ENCODE results near the gene PHF21A. TPM values are rescaled to one million over a fixed set of nuclear protein-coding genes. Genes with fewer than 3 reads are reported as not detected.
A peak's percentile ranks its signal among the peaks of the same experiment; 100 is the strongest.

PHF21A gene
- total RNA-seq, 1 experiment from 2014 or later: 29.4 TPM

- Mint-ChIP-seq H3K27ac (peak overlapping the region; percentile 94), H3K36me3 (peaks cover 10% of the 10 kb centered on the region; the same call in 1 of the 2 replicates), H3K27me3 (ENCODE audit: low read depth) (no peaks in the 10 kb centered on the region), H3K9me3 (peaks cover 6% of the 10 kb centered on the region; the same call in 1 of the 2 replicates), H3K4me3 (no peak overlapping the region), H3K4me1 (peaks cover 67% of the 10 kb centered on the region)
- CTCF ChIA-PET: interaction anchor here (1.3 to 1.5 kb wide), 3 partner anchors 16 to 85 kb away, joined by 3 to 4 read pairs (median 3); no protein-coding TSS in a partner anchor
- POLR2A ChIA-PET: no interaction called here
- TF ChIP-seq CREM (CRISPR knock-in tag; IDR thresholded peaks at IDR 0.05): no peak
- no peak for TF ChIP-seq NFATC4 (CRISPR knock-in tag; IDR thresholded peaks at IDR 0.05)
- no peak for TF ChIP-seq IRF2 (CRISPR knock-in tag; IDR thresholded peaks at IDR 0.05; ENCODE audit: borderline replicate concordance, low read depth)
- no peak for TF ChIP-seq TEAD4 (CRISPR knock-in tag; IDR thresholded peaks at IDR 0.05)
- no peak for TF ChIP-seq MAX (CRISPR knock-in tag; IDR thresholded peaks at IDR 0.05)
- TF ChIP-seq EMX1 (CRISPR knock-in tag; IDR thresholded peaks at IDR 0.05): no peak
- TF ChIP-seq, protein P1, sequence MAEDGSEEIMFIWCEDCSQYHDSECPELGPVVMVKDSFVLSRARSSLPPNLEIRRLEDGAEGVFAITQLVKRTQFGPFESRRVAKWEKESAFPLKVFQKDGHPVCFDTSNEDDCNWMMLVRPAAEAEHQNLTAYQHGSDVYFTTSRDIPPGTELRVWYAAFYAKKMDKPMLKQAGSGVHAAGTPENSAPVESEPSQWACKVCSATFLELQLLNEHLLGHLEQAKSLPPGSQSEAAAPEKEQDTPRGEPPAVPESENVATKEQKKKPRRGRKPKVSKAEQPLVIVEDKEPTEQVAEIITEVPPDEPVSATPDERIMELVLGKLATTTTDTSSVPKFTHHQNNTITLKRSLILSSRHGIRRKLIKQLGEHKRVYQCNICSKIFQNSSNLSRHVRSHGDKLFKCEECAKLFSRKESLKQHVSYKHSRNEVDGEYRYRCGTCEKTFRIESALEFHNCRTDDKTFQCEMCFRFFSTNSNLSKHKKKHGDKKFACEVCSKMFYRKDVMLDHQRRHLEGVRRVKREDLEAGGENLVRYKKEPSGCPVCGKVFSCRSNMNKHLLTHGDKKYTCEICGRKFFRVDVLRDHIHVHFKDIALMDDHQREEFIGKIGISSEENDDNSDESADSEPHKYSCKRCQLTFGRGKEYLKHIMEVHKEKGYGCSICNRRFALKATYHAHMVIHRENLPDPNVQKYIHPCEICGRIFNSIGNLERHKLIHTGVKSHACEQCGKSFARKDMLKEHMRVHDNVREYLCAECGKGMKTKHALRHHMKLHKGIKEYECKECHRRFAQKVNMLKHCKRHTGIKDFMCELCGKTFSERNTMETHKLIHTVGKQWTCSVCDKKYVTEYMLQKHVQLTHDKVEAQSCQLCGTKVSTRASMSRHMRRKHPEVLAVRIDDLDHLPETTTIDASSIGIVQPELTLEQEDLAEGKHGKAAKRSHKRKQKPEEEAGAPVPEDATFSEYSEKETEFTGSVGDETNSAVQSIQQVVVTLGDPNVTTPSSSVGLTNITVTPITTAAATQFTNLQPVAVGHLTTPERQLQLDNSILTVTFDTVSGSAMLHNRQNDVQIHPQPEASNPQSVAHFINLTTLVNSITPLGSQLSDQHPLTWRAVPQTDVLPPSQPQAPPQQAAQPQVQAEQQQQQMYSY (CRISPR knock-in tag; IDR thresholded peaks at IDR 0.05): no peak
- TF ChIP-seq, protein P2, sequence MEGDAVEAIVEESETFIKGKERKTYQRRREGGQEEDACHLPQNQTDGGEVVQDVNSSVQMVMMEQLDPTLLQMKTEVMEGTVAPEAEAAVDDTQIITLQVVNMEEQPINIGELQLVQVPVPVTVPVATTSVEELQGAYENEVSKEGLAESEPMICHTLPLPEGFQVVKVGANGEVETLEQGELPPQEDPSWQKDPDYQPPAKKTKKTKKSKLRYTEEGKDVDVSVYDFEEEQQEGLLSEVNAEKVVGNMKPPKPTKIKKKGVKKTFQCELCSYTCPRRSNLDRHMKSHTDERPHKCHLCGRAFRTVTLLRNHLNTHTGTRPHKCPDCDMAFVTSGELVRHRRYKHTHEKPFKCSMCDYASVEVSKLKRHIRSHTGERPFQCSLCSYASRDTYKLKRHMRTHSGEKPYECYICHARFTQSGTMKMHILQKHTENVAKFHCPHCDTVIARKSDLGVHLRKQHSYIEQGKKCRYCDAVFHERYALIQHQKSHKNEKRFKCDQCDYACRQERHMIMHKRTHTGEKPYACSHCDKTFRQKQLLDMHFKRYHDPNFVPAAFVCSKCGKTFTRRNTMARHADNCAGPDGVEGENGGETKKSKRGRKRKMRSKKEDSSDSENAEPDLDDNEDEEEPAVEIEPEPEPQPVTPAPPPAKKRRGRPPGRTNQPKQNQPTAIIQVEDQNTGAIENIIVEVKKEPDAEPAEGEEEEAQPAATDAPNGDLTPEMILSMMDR (IDR thresholded peaks at IDR 0.05): no peak
- TF ChIP-seq SP1 (CRISPR knock-in tag; conservative IDR thresholded peaks at IDR 0.05): no peak
- ATAC-seq (peak; percentile 87), DNase-seq (ENCODE audit: low spot score) (no peak)
These were observed 71.2 kb downstream of the PHF21A start for GRCh38 chr11:46050003-46050461.

GRCh38 chr11:46049325-46049897 lies 71.8 kb downstream of the PHF21A start:
- Mint-ChIP-seq H3K4me1 (peaks cover 61% of the 10 kb centered on the region), H3K4me3 (no peak overlapping the region), H3K9me3 (peaks cover 6% of the 10 kb centered on the region; the same call in 1 of the 2 replicates), H3K27me3 (ENCODE audit: low read depth) (no peaks in the 10 kb centered on the region), H3K27ac (peak overlapping the region; percentile 75), H3K36me3 (peaks cover 10% of the 10 kb centered on the region; the same call in 1 of the 2 replicates)
- CTCF ChIA-PET: interaction anchor here (1.1 to 1.4 kb wide), 3 partner anchors 26 to 84 kb away, joined by 3 read pairs; no protein-coding TSS in a partner anchor
- POLR2A ChIA-PET: no interaction called here
- peak; percentile 38; the same call in 1 of the 2 replicates for ATAC-seq
- DNase-seq (ENCODE audit: low spot score): no peak
- no peak for TF ChIP-seq ZNF219 (CRISPR knock-in tag; IDR thresholded peaks at IDR 0.05; ENCODE audit: borderline replicate concordance)
- TF ChIP-seq, protein P2 (IDR thresholded peaks at IDR 0.05): no peak
- TF ChIP-seq ZNF138 (CRISPR knock-in tag; conservative IDR thresholded peaks at IDR 0.05): no peak
- TF ChIP-seq JUN (CRISPR knock-in tag; IDR thresholded peaks at IDR 0.05): no peak
- no peak for TF ChIP-seq SMAD4 (CRISPR knock-in tag; IDR thresholded peaks at IDR 0.05)
- no peak for TF ChIP-seq HMGXB4 (CRISPR knock-in tag; IDR thresholded peaks at IDR 0.05)
- TF ChIP-seq ZNF532 (CRISPR knock-in tag; IDR thresholded peaks at IDR 0.05; ENCODE audit: borderline replicate concordance): no peak
- TF ChIP-seq, protein P3, sequence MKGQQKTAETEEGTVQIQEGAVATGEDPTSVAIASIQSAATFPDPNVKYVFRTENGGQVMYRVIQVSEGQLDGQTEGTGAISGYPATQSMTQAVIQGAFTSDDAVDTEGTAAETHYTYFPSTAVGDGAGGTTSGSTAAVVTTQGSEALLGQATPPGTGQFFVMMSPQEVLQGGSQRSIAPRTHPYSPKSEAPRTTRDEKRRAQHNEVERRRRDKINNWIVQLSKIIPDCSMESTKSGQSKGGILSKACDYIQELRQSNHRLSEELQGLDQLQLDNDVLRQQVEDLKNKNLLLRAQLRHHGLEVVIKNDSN (CRISPR knock-in tag; IDR thresholded peaks at IDR 0.05): no peak
- TF ChIP-seq ETV6 (CRISPR knock-in tag; IDR thresholded peaks at IDR 0.05): no peak
- TF ChIP-seq, protein P4, sequence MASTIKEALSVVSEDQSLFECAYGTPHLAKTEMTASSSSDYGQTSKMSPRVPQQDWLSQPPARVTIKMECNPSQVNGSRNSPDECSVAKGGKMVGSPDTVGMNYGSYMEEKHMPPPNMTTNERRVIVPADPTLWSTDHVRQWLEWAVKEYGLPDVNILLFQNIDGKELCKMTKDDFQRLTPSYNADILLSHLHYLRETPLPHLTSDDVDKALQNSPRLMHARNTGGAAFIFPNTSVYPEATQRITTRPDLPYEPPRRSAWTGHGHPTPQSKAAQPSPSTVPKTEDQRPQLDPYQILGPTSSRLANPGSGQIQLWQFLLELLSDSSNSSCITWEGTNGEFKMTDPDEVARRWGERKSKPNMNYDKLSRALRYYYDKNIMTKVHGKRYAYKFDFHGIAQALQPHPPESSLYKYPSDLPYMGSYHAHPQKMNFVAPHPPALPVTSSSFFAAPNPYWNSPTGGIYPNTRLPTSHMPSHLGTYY (CRISPR knock-in tag; IDR thresholded peaks at IDR 0.05): no peak

Measured in WTC11 (cell line).